GM18499 (cell line): ENCODE results near the gene NRXN3.

Source experiments
- ATAC-seq: cut with Tn5 transposase; IDR thresholded peaks from one replicate; pipeline ENCODE4 v1.9.1; 2021; ENCODE audit warnings: moderate number of reproducible peaks; ENCODE audit not compliant: insufficient read depth, unreplicated experiment

The NRXN3 gene

DNA sequence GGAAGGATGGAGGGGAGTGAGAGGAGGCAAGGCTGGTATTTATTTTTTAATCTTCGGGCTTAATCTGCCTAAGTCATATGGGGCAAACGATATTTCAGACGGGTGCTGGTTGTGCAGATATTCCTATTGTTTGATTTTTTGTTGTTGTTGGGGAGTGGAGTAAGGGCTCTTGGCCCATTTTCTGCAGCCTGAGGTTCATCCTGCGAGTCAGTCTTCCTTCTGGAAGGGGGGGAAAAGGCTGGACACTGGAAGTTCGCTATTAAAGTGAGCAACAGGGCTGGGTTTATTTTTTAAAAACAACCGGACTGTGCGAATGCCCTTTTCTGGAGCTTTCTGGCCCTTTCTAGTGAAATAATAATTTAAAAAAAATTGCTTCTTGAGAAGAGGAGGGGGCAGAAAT is 2.3 kb downstream of the NRXN3 start:
- no peak for ATAC-seq

DNA sequence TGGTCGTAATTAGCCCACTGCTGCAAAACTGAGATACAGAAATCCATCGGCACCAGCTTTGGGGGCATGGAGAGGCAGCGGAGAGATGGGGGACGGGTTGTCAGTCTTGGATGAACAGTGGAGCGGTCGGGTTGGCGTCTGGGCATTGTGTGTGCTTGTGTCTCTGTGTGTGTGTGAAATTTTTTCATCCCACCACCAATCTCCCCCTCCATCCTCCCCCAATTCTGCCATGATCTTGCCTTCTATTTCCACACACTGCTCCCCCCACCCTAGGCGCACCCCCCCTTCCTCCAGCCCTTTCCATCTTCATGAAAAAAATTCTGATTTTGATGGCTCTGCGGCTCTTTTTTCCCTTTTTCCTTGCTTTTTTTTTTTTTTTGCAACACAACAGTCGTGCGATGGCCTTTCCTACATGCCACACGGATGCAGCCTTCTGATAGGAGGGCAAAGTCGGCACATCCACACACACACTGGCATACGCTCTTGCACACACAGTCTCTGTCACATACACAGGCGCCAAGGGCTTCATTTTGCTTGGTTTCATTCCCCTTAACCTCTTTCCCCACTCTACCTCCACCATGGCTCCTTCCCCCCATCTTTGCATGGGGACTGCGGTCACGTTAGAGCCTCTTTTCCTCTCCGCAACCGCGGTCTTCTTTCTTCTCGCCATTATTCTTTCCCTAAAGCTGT is 3.3 kb downstream of the NRXN3 start:
- ATAC-seq, result no peak

DNA sequence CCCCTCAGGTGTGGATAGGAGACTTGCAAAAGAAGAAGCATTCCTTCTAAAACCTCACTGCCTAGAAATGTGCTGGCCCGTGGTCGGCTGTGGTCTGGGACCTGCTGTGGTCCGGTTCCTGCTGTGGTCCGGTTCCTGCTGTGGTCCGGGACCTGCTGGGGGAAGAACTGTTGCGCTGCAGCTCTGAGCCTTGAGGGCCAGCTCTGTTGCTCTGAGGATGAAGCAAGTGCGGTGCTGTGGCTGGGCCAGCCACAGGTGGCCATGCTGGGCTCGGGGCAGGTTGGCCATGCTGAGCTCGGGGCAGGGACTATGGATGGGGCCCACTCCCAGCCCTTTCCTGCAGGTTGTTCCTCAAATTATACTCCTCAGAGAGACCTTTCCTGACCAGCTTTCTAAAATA is 5.2 kb downstream of the NRXN3 start:
- no peak for ATAC-seq

DNA sequence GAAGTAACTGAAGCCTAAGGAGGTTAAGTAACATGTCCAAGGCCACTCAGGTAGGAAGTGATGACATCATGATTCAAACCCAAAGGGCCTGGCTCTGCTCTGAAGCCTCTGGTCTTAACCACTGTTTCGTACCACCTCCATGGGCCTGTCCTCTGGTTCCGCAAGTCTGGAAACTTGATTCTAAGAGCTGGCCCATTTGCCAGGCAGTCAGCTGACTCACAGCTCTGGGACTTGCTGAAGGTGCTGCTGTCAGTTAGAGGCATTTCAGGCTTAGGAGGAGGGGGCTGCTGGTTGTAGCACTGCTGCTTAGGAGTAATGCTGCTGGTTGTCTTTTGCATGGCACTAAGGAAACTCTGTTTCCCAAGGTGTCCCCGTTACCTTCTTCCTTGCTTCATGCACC is 7.9 kb downstream of the NRXN3 start:
- ATAC-seq, result no peak

DNA sequence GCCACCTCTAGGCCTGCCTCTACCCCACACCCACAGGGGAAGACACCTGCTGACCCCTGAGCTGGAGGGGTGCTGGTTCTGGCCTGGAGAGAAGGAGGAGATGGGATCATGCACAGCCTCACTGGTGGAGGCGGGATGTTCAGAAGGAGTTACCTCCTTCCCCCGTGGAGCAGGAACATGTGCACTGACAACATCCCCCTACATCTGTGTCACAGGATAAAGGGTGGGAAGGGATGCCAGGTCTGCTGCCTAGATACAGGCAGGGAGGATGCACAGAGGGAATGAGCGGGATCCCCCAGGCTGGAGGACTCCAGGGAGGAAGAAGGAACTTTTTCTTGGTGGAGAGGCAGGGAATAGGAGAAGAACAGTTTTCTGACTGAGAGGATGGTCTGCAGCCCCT is 8.8 kb downstream of the NRXN3 start:
- ATAC-seq, result no peak

DNA sequence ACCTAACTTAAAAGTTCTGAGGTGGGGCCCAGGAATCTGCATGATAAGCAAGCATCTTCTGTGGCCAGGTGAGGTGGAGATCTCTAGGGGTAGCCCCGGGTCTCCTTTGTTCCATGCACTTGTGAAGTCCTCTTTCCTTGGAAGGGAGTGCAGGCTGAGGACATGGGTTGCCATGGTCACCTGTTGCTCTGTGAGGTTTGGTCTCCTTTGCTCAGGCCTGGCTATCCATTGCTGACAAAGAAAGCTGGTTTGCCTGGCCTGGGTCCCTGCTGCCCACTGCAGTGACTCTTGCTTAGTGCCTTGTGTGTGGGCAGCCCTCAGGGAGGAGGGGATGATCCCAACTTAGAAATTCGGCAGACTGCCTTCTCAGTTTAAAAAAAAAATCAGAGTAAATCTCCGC is 11.1 kb downstream of the NRXN3 start:
- no peak for ATAC-seq

DNA sequence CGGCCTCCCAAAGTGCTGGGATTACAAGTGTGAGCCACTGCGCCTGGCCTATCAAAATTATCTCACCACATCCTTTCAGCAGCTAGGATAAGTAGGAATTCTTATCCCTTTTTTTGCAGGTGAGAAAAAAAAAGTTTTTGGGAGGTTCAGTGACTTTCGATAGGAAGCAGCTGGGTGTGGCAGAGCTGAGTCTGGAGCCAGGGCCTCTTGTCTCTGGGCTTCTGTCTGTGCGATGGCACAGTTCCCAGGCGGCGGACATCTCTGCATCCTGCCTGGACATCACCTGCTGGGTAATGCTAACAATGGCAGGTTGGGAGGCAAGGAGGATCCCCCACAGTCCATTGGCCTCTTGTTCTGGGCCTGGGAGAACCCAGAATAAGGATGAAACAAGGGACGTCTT is 12.5 kb downstream of the NRXN3 start:
- ATAC-seq, result no peak

DNA sequence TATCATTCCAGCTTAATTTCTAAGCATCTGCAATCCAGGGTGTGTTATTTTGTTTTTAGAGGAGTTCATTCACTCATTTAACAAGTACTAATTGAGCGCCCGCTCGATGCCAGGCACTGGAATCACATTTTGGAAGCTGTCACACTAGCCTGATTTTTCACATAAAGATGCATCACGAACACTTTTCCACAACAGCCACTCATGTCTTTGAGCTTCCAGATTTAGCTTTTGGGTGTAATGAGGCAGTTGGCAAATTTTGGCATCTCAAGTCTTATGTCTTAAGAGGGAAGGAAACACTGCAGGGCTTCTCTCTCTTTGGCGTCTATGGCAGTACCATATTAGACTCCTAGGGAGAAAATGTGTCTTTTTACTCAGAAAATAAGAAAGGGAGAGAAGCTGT is 14.0 kb downstream of the NRXN3 start:
- ATAC-seq, result no peak

DNA sequence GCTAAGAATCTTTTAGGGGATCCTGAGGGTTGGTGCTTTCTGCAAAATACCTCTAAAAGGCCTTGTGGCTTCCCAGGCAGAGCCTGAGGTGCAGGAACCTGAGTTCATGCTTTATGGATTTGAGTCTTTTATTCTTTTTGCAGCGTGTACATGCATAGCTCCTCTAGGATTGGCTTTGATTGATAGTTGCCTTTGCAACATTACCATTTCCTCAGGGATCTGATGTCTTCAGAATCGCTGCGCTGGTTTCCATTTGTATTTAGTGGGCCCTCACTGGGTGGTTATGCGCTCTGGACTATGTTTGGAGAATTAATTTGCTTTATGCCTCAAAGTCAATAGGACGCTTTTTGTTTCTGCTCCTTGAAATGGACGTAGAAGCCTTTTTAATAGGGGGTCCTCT is 16.1 kb downstream of the NRXN3 start:
- ATAC-seq, result no peak

DNA sequence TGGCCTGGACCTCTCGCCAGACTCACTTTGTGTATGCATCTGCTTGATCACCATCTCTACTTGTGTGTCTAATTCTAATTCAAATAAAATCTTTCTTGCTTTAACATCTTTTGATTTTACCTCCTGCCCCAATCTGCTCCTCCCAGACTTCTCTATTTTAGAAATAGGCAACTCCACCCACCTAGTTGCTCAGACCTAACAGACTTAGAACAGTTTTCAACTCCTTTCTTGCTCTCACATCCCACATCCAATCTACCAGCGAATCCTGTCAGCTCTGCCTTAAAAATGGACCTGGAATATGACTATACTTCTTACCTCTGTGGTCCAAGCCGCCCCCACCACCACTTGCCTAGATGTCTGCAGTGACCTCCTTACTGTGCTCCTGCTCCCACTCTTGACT is 18.7 kb downstream of the NRXN3 start:
- ATAC-seq, result no peak

DNA sequence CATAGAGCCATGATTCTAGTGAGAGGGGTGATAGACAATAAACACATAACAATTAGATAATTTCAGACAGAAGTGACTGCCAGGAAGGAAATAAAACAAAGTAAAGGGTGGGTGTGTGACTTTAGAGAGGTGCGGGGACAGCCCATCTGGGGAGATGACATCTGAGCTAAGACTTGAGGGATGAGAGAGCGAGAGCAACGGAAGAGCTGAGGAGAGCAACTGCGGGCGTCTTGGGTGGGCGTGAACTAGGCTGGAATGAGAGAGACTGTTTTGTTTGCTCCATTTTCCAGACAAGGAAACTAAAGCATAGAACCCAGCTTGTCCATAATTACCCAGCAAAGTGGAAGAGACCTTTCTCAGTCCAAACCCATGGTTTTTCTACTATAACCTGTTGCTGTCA is 25.3 kb downstream of the NRXN3 start:
- no peak for ATAC-seq

DNA sequence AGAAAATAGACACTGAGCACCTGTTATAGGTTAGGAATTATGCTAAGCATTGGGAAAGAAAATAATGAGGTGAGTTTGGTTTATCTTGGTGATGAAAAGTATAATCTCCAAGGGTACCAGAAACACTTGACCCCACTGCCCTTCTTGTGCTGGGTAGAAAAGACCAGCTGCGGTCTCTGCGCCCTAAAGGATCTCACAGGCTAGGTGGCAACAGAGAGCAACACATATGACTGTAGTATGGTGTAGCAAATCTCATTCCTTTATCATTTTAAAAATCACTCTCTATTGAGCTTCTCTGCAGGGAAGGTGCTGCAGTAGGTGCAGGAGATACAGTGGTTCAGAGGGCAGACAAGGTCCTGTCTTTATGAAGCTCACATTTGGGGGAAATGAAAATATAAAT is 26.1 kb downstream of the NRXN3 start:
- no peak for ATAC-seq

DNA sequence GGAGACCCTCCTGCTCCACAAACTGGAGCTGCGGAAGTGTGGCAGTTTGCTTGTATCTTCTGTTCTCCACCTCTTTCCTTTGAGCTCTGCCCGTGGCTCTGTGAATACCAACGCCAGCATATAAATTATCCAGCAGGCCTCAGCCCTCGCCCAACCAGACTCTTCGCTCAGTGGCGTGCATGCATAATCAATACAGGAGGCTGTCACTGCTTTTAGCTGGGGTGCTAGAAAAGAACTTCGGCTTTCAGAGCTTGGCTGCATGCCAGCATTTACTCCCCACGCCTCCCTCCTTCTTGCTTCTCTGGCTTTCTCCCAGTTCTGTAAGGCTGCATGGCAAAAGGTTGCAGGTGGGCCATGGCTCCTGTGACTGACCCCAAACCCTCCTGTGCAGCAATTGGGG is 26.9 kb downstream of the NRXN3 start:
- no peak for ATAC-seq

DNA sequence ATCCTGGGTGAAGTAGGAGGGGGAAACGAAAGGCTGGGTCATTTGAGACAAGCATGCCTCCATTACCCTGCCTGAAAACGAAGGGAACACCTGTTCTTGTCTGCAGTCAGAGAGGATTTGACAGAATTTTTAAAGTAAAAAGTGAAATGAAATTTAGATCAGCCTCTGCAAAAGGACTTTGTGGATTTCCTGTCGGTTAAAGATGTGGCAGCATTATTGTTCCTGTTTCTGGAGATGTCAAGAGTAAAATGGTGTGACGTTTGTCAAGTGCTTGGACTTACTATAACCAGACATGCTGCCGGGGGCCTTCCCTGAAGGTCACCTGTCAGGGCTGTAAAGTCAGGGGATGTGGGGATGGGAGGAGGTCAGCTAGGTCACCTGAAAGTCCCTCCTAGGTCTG is 32.0 kb downstream of the NRXN3 start:
- peak; percentile 68 for ATAC-seq

DNA sequence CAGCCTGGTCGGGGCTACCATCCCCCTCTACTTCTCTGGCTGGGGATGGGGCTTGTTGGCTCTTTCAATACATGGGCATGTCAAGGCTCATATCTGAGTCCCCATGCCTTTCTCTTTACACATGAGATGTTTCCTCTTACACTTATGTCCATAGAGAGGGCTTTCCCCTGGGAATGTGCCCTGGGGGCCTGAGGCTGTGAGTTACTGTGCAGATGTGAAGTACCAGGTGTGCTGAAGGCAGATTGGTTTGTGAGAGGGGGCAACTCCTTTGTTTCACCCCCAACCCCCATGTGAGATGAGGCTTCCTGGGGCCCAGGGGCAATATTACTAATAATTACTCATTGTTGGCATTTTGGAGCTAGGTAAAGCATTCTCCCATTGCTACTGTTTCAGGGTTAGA is 32.8 kb downstream of the NRXN3 start:
- no peak for ATAC-seq

DNA sequence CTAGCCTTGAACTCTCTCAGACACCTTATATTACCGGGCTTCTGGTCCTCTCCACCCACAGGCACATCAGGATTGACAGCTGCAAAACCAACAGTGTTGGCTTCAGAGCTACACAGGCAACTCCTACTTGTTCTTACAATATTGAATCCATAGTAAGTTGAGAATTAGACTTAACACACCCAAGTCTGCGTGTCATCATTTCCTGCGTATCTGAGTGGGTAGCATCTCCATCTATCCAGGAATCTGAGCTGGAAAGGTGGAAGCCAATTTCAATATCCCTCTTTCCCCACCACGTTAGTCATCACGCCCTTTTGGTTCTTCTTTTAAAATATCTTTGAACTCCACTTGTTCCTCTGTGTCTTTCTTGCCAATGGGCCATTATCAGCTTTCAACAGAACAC is 37.2 kb downstream of the NRXN3 start:
- no peak for ATAC-seq

DNA sequence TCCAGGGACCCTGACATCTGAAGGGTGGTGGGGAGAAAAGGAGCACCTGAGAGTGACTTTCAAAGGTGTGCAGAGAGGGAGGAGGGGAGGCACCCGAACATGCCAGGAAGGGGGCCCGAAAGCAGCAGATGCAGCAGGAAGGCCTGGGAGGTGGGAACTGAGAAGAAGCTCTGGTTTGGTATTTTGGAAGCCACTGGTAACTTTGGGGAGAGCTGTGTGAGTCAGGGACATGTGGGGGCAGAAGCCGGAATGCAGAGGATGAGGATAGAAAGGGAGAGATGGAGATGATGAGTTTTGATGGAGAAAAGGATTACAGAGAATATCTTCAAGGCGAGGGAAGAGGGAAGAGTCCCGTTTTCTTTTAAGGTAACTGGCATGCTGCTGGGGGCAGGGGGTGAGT is 50.1 kb downstream of the NRXN3 start:
- no peak for ATAC-seq

DNA sequence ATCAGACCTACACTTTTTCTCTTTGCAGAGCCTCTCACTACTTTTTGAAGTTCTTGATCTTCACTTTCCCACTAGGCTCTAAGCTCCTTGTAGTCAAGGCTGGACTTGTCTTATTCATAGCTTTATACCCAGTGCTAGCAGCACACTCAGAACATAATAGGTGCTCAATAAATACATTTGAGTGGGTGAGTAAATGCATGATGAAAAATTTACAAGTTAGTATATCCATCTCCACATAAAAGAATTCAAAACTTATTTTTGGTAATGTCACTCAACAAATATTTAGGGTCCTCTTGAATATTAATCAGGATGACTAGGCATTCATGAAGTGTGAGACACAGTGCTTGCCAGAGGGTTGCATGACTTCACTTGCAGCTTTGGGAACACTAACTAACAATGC is 52.6 kb downstream of the NRXN3 start:
- no peak for ATAC-seq

DNA sequence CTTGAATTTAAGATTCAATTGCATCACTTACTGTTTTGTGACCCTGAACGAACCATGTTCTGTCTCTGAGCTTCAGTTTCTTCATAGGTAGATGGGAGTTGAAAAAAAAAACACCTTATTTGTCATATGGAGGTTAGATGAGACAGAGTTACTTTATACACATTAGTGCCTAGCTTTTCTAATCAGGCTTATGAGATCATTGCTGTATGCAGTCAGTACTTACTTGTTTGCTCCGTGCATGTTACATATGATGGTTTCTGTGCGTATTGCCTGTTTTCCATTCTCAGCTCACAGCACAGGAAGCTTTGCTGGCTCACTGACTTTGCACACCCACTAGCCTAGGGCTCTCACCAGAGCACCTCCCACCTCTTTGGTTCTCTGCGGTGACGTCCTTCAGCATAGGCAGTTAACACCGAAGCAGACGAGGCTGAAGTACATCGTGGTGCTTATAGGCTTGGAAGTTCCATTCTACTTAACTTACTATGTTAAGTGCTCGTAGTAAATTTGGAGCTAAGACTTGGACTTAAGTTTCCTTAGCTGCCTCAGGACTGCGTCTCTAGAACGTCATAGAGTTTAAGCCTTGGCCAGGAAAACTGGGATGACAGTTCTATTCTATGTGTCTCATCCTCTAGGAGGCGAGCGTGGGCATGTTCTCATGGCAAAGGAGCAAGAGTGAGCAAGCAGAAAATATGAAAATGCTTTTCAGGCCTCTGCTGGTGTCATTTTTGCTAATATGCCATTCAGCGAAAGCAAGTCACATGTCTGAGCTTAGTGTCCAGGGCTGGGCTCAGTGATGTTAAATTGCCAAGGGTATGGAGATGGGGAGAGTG is 57.3 kb downstream of the NRXN3 start:
- no peak for ATAC-seq

DNA sequence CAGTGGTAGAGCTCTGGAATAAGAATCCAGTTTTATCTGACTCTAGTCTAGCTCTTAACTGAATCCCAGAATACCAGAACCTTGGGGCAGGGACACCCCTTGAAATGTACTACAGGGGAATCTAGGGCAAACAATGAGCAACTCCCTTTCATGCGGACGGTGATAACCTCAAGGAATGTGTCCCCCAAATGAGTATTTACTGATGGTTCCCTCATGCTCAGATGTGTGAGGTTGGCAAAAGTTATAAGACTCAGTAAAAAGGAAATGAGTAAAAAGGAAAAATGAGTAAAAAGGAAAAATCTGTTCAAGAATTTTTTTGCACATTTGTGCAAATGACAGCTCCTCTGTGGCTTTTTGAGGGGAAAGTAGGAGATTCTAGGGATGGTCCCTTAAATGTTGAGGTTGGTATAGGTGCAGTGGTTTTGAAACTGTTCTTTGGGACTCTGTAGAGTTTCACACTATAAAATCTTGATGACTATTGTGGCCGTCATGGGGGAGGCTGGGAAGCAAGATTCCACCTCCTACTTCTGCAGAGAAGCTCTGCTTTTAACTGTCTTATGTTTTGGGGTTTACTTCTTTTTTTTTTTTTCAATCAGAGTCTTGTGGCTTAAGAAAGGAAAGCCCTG is 58.6 kb downstream of the NRXN3 start:
- no peak for ATAC-seq

DNA sequence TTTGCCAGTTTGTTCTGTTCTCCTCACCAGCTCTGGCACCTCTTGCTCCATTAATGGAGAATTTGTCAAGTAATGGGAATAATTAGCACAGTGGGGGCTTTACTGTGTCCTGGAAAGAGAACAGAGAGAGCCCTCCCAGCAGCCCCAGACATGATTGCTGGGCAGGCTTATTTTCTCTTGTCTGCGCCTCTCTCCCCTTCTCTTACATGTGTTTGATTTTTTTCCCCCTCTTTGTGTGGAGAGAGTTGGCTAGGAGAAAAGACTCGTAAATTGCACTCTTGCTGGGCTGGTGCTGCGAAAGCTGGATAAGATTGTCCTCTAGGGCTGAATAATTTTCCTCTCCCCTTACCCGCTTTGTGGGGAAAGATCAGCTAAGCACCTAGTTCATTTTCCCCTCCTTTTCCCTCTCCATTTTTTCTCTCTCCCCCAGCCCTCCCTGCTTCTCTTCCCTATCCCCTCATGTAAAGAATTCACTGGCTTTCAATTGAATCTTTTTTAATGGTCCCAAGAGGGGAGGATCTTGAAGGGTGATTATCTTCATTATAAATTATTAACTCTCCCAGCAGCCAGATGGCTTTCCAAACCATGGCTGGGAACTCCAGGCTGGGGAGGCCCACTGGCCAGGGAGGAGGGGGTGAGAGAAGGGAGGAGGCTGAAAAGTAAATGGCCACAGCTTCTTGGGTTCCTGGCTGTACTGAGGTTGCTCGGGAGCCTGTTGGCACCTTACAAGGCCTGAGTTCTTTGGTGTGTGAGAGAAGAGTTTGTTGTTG is 62.2 kb downstream of the NRXN3 start:
- no peak for ATAC-seq
